Pulmonary artery endothelial cell (primary cell): ENCODE results near the gene ZFP42. TPM values are rescaled to one million over a fixed set of nuclear protein-coding genes. Genes with fewer than 3 reads are reported as not detected.
"Not testable (repeated sequence)": the region's sequence is repeated elsewhere in the genome, so short reads cannot be mapped to it uniquely, and the experiment has no call there.

Experiments used
- DNase-seq: peaks from one replicate; pipeline ENCODE4 v3.0.0-alpha.2; 2011; ENCODE audit warnings: low read depth, low spot score
- total RNA-seq: library from RNA; depleted of rRNA; stranded (reverse); fragments of >200 nt; gene quantifications from 2 replicates; pipeline ENCODE4 v1.2.3, GENCODE V29; 2014

The ZFP42 gene
- not detected in 2 replicates for total RNA-seq

- DNase-seq: no peak
These were observed at the start of gene ZFP42 for GRCh38 chr4:187995322-187996207. ZFP42 (plus strand) TSS chr4:187995771; CDS start chr4:188002808, 7,037 bp downstream.

- no peak for DNase-seq
These were observed 34.4 kb upstream of the ZFP42 start for GRCh38 chr4:187961171-187961570.

- DNase-seq: no peak
These were observed 33.6 kb upstream of the ZFP42 start for GRCh38 chr4:187961961-187962360.

- DNase-seq: no peak
These were observed 32.6 kb upstream of the ZFP42 start for GRCh38 chr4:187962926-187963325.

GRCh38 chr4:187965726-187966125 lies 29.8 kb upstream of the ZFP42 start:
- no peak for DNase-seq

- DNase-seq: no peak
These were observed 23.4 kb upstream of the ZFP42 start for GRCh38 chr4:187972135-187972534.

GRCh38 chr4:187983746-187984145 lies 11.8 kb upstream of the ZFP42 start:
- DNase-seq: no peak

- DNase-seq: no peak
These were observed 2.6 kb upstream of the ZFP42 start for GRCh38 chr4:187992971-187993370.

GRCh38 chr4:187993827-187994226 lies 1.7 kb upstream of the ZFP42 start:
- no peak for DNase-seq

GRCh38 chr4:187996502-187997177 lies 1.1 kb downstream of the ZFP42 start:
- no peak for DNase-seq

GRCh38 chr4:187997991-187998390 lies 2.4 kb downstream of the ZFP42 start:
- DNase-seq: not testable (repeated sequence)

- DNase-seq: no peak
These were observed 3.9 kb downstream of the ZFP42 start for GRCh38 chr4:187999406-187999932.

GRCh38 chr4:188002323-188002722 lies 6.8 kb downstream of the ZFP42 start:
- DNase-seq: no peak

GRCh38 chr4:188002751-188003150 lies 7.2 kb downstream of the ZFP42 start:
- DNase-seq: no peak

GRCh38 chr4:188005561-188005960 lies 10.0 kb downstream of the ZFP42 start:
- no peak for DNase-seq

- DNase-seq: no peak
These were observed 10.8 kb downstream of the ZFP42 start for GRCh38 chr4:188006285-188006848.

- DNase-seq: no peak
These were observed 12.8 kb downstream of the ZFP42 start for GRCh38 chr4:188008377-188008776.

GRCh38 chr4:188012426-188012945 lies 16.9 kb downstream of the ZFP42 start:
- DNase-seq: no peak

- DNase-seq: no peak
These were observed 19.7 kb downstream of the ZFP42 start for GRCh38 chr4:188015025-188015940.

- no peak for DNase-seq
These were observed 21.2 kb downstream of the ZFP42 start for GRCh38 chr4:188016754-188017153.

GRCh38 chr4:188018262-188018661 lies 22.7 kb downstream of the ZFP42 start:
- DNase-seq: no peak
